ENCODE measurements around the gene CFL1. TPM values are rescaled to one million over a fixed set of nuclear protein-coding genes. Genes with fewer than 3 reads are reported as not detected.
"Not testable (repeated sequence)": the region's sequence is repeated elsewhere in the genome, so short reads cannot be mapped to it uniquely, and the experiment has no call there.

The CFL1 gene
- total RNA-seq, 1 experiment from 2014 or later = 941 TPM

GRCh38 chr11:65853246-65853979 is 4.6 kb downstream of the CFL1 start:
- DNase-seq (ENCODE audit: low read depth, low spot score) = no peak

GRCh38 chr11:65852508-65853245 is 5.3 kb downstream of the CFL1 start:
- in situ Hi-C loops (cut with HindIII; ENCODE audit: low pct_unique_long_range_greater_than_20kb, low sequenced_read_pairs) = no loop called here
- DNase-seq (ENCODE audit: low read depth, low spot score) = no peak

More at GRCh38 chr11:65853246-65853979, 4.6 kb downstream of the CFL1 start:
- in situ Hi-C loops (cut with HindIII; ENCODE audit: low pct_unique_long_range_greater_than_20kb, low sequenced_read_pairs) = no loop called here

GRCh38 chr11:65851811-65852507 is 6.0 kb downstream of the CFL1 start:
- in situ Hi-C loops (cut with HindIII; ENCODE audit: low pct_unique_long_range_greater_than_20kb, low sequenced_read_pairs) = no loop called here
- no peak for DNase-seq (ENCODE audit: low read depth, low spot score)

GRCh38 chr11:65851083-65851579 is 6.8 kb downstream of the CFL1 start:
- in situ Hi-C loops (cut with HindIII; ENCODE audit: low pct_unique_long_range_greater_than_20kb, low sequenced_read_pairs) = no loop called here
- DNase-seq (ENCODE audit: low read depth, low spot score) = peak; percentile 52

- in situ Hi-C loops (cut with HindIII; ENCODE audit: low pct_unique_long_range_greater_than_20kb, low sequenced_read_pairs) = no loop called here
- no peak for DNase-seq (ENCODE audit: low read depth, low spot score)
Measured at GRCh38 chr11:65850217-65851082, 7.5 kb downstream of the CFL1 start.

- no peak for DNase-seq (ENCODE audit: low read depth, low spot score)
- in situ Hi-C loops (cut with HindIII; ENCODE audit: low pct_unique_long_range_greater_than_20kb, low sequenced_read_pairs) = no loop called here
Measured at GRCh38 chr11:65849771-65850216, 8.2 kb downstream of the CFL1 start.

GRCh38 chr11:65849366-65849765 is 8.6 kb downstream of the CFL1 start:
- in situ Hi-C loops (cut with HindIII; ENCODE audit: low pct_unique_long_range_greater_than_20kb, low sequenced_read_pairs) = no loop called here
- DNase-seq (ENCODE audit: low read depth, low spot score) = no peak

- DNase-seq (ENCODE audit: low read depth, low spot score); in situ Hi-C loops (cut with HindIII; ENCODE audit: low pct_unique_long_range_greater_than_20kb, low sequenced_read_pairs): not testable (repeated sequence)
Measured at GRCh38 chr11:65848693-65849092, 9.3 kb downstream of the CFL1 start.

- no peak for DNase-seq (ENCODE audit: low read depth, low spot score)
- in situ Hi-C loops (cut with HindIII; ENCODE audit: low pct_unique_long_range_greater_than_20kb, low sequenced_read_pairs) = no loop called here
Measured at GRCh38 chr11:65847746-65848145, 10.2 kb downstream of the CFL1 start.

- in situ Hi-C loops (cut with HindIII; ENCODE audit: low pct_unique_long_range_greater_than_20kb, low sequenced_read_pairs) = no loop called here
- no peak for DNase-seq (ENCODE audit: low read depth, low spot score)
Measured at GRCh38 chr11:65844231-65844872, 13.6 kb downstream of the CFL1 start.

GRCh38 chr11:65843811-65844210 is 14.2 kb downstream of the CFL1 start:
- in situ Hi-C loops (cut with HindIII; ENCODE audit: low pct_unique_long_range_greater_than_20kb, low sequenced_read_pairs) = no loop called here

GRCh38 chr11:65842144-65842543 is 15.8 kb downstream of the CFL1 start:
- no peak for DNase-seq (ENCODE audit: low read depth, low spot score)
- in situ Hi-C loops (cut with HindIII; ENCODE audit: low pct_unique_long_range_greater_than_20kb, low sequenced_read_pairs) = no loop called here

More at GRCh38 chr11:65843811-65844210, 14.2 kb downstream of the CFL1 start:
- DNase-seq (ENCODE audit: low read depth, low spot score) = no peak

- no peak for DNase-seq (ENCODE audit: low read depth, low spot score)
- in situ Hi-C loops (cut with HindIII; ENCODE audit: low pct_unique_long_range_greater_than_20kb, low sequenced_read_pairs) = no loop called here
Measured at GRCh38 chr11:65834202-65834601, 23.8 kb downstream of the CFL1 start.

- DNase-seq (ENCODE audit: low read depth, low spot score) = peak; percentile 86
- in situ Hi-C loops (cut with HindIII; ENCODE audit: low pct_unique_long_range_greater_than_20kb, low sequenced_read_pairs) = no loop called here
Measured at GRCh38 chr11:65833297-65834030, 24.5 kb downstream of the CFL1 start, which contains the start of gene SNX32. Gene SNX32 (plus strand): TSS chr11:65833963. CDS start chr11:65834066, 103 bp downstream.

- in situ Hi-C loops (cut with HindIII; ENCODE audit: low pct_unique_long_range_greater_than_20kb, low sequenced_read_pairs); DNase-seq (ENCODE audit: low read depth, low spot score): not testable (repeated sequence)
Measured at GRCh38 chr11:65832231-65832630, 25.7 kb downstream of the CFL1 start.

GRCh38 chr11:65829459-65829858 is 28.5 kb downstream of the CFL1 start:
- in situ Hi-C loops (cut with HindIII; ENCODE audit: low pct_unique_long_range_greater_than_20kb, low sequenced_read_pairs) = no loop called here

More at GRCh38 chr11:65829459-65829858, 28.5 kb downstream of the CFL1 start:
- DNase-seq (ENCODE audit: low read depth, low spot score) = no peak

Measured in SK-MEL-5 (cell line).